Endothelial cell of umbilical vein (primary cell): ENCODE measurements around the gene CACNA2D3. TPM values are rescaled to one million over a fixed set of nuclear protein-coding genes. Genes with fewer than 3 reads are reported as not detected.

Source experiments
- BruUV-seq: library from RNA; stranded (reverse); fragments of 400-500 nt; replicated peaks from 2 replicates; lab custom pipeline; 2021; lab: Mats Ljungman, UMichigan
- CTCF ChIA-PET: fragments of 300-600, 350-600 bp; sonication (Branson Sonifier 250); formaldehyde crosslinking; loops from one replicate; lab custom pipeline; 2021; ENCODE audit warnings: antibody characterized with exemption, inconsistent platforms; lab: Charles Lee
- POLR2A ChIA-PET: fragments of 300-600, 350-600 bp; sonication (Branson Sonifier 250); formaldehyde crosslinking; loops from one replicate; lab custom pipeline; 2021; ENCODE audit warnings: antibody characterized with exemption, inconsistent platforms; lab: Charles Lee
- DNase-seq: peaks from one replicate; pipeline ENCODE4 v3.0.0-alpha.2; 2011; ENCODE audit warnings: low read depth, low spot score
- FAIRE-seq: peaks from 2 replicates; lab custom pipeline; 2011; peaks lifted over from hg19 to GRCh38; lab: Jason Lieb, UNC
- H2AFZ ChIP-seq: 2 replicates; pipeline ENCODE4 v1.6.0; 2012; ENCODE audit warnings: low read depth, low read length, control low read depth, inconsistent platforms
- H3K27ac ChIP-seq: 2 replicates; pipeline ENCODE4 v1.5.1; 2011; ENCODE audit warnings: low read depth, mild to moderate bottlenecking, control low read depth, low read length, moderate library complexity; ENCODE audit not compliant: insufficient read depth
- H3K27me3 ChIP-seq, 2 experiments: 2 replicates each; pipeline versions ENCODE4 v1.6.0 to v1.6.1; 2011; ENCODE audit warnings: low read length in 2 of 2, mixed read lengths in 1 of 2; ENCODE audit not compliant: control insufficient read depth in 2 of 2, insufficient read depth in 2 of 2
- H3K36me3 ChIP-seq, 2 experiments: 2 replicates in 1 of 2; 3 replicates in 1 of 2; pipeline ENCODE4 v1.5.1; 2011; ENCODE audit warnings: low read length in 2 of 2, mild to moderate bottlenecking in 1 of 2, moderate library complexity in 1 of 2; ENCODE audit not compliant: control insufficient read depth in 2 of 2, insufficient read depth in 2 of 2; ENCODE audit errors: extremely low read depth in 1 of 2
- H3K4me1 ChIP-seq: 3 replicates; pipeline ENCODE4 v1.5.1; 2011; ENCODE audit warnings: mild to moderate bottlenecking, low read length; ENCODE audit not compliant: control insufficient read depth, insufficient read depth; ENCODE audit errors: extremely low read depth
- H3K4me2 ChIP-seq: 2 replicates; pipeline ENCODE4 v1.6.1; 2011; ENCODE audit warnings: low read length, control low read depth, mixed read lengths; ENCODE audit not compliant: insufficient read depth
- H3K4me3 ChIP-seq, 3 experiments: fragments of 200-600 bp in 1 of 3; sonication (generic), shearing (Covaris generic) in 1 of 3; replicated peaks in 1 of 3; 2 replicates each; pipeline ENCODE4 v1.5.1; 2011 to 2016; ENCODE audit warnings: control low read depth in 3 of 3, low read length in 3 of 3, mild to moderate bottlenecking in 2 of 3, inconsistent platforms in 1 of 3, low read depth in 1 of 3, moderate library complexity in 1 of 3; ENCODE audit not compliant: insufficient read depth in 1 of 3
- H3K79me2 ChIP-seq: 2 replicates; pipeline ENCODE4 v1.6.0; 2012; ENCODE audit warnings: low read length, inconsistent platforms; ENCODE audit not compliant: control insufficient read depth, insufficient read depth
- H3K9ac ChIP-seq: replicated peaks from 2 replicates; pipeline ENCODE3; 2011; ENCODE audit warnings: low read length, control low read depth; ENCODE audit not compliant: insufficient read depth; ENCODE audit errors: extremely low read depth
- H3K9me1 ChIP-seq: replicated peaks from 3 replicates; pipeline ENCODE4 v1.6.0; 2011; ENCODE audit warnings: mild to moderate bottlenecking, low read length; ENCODE audit not compliant: control insufficient read depth, insufficient read depth; ENCODE audit errors: extremely low read depth
- H3K9me3 ChIP-seq: replicated peaks from 2 replicates; pipeline ENCODE4 v1.5.1; 2012; ENCODE audit warnings: low read length, inconsistent platforms; ENCODE audit not compliant: control insufficient read depth, insufficient read depth
- H4K20me1 ChIP-seq: replicated peaks from 2 replicates; pipeline ENCODE3; 2011; ENCODE audit warnings: mild to moderate bottlenecking, low read length; ENCODE audit not compliant: control insufficient read depth, insufficient read depth; ENCODE audit errors: extremely low read depth
- CTCF ChIP-seq, 2 donors: IDR thresholded peaks; 1 replicate in 1 of 2; 2 replicates in 1 of 2; pipeline ENCODE4 v1.5.1; 2011; ENCODE audit warnings: low read length in 2 of 2, mild to moderate bottlenecking in 2 of 2, moderate library complexity in 2 of 2, control low read depth in 1 of 2, inconsistent platforms in 1 of 2, low read depth in 1 of 2; ENCODE audit not compliant: insufficient read depth in 1 of 2; ENCODE audit errors: extremely low read depth in 1 of 2
- FOS ChIP-seq: IDR thresholded peaks from 2 replicates; pipeline ENCODE4 v1.6.1; 2011; ENCODE audit warnings: mild to moderate bottlenecking, low read length, moderate library complexity, borderline replicate concordance; ENCODE audit not compliant: insufficient read depth
- GATA2 ChIP-seq: IDR thresholded peaks from 2 replicates; pipeline ENCODE4 v1.7.0; 2011; ENCODE audit warnings: low read depth, mild to moderate bottlenecking, moderate library complexity, mixed read lengths, low read length; ENCODE audit not compliant: insufficient read length, insufficient read depth
- JUN ChIP-seq: IDR thresholded peaks from 2 replicates; pipeline ENCODE4 v1.6.1; 2011; ENCODE audit warnings: borderline replicate concordance, low read depth; ENCODE audit not compliant: insufficient read length, insufficient read depth
- MAX ChIP-seq: IDR thresholded peaks from 2 replicates; pipeline ENCODE4 v1.6.1; 2011; ENCODE audit not compliant: insufficient read depth, insufficient read length
- POLR2A ChIP-seq: IDR thresholded peaks from 2 replicates; pipeline ENCODE4 v1.6.1; 2012; ENCODE audit warnings: low read depth, mild to moderate bottlenecking, control low read depth, low read length
- POLR2AphosphoS5 ChIP-seq: IDR thresholded peaks from 2 replicates; pipeline ENCODE4 v1.6.1; 2012; ENCODE audit warnings: low read depth, mild to moderate bottlenecking, control low read depth, low read length, moderate library complexity; ENCODE audit not compliant: insufficient read depth
- dilution Hi-C: fragments of 300-500 bp; cut with MboI; formaldehyde crosslinking; loops from one replicate; pipeline ENCODE4 v1.15.0; 2019; ENCODE audit warnings: low sequenced_read_pairs; ENCODE audit not compliant: extremely low pct_ligation_motif_present
- intact Hi-C: fragments of 100-400 bp; cut with micrococcal nuclease; formaldehyde crosslinking; loops from one replicate; pipeline ENCODE4 v1.10.0; 2022
- polyA plus RNA-seq, 4 experiments: library from polyadenylated mRNA; depleted of rRNA in 3 of 4; stranded (reverse) in 3 of 4; unstranded in 1 of 4; fragments of >200 nt; gene quantifications; 2 replicates each; pipeline versions ENCODE4 v1.2.1 to v1.2.3, GENCODE V29; 2011 to 2012; ENCODE audit warnings: missing spikeins in 1 of 4
- total RNA-seq: library from RNA; stranded (reverse); gene quantifications from 2 replicates; pipeline ENCODE4 v1.2.3, GENCODE V29; 2021

Gene CACNA2D3
- total and polyA plus RNA-seq, 2 donors (not counting 3 experiments of a cell fraction or from before 2014, with no cell fraction given): not detected

- CTCF ChIA-PET: no interaction called here
- BruUV-seq: no TSS peak
- FAIRE-seq (no peak), DNase-seq (no peak)
- no peak overlapping the region for H3K27ac ChIP-seq
- no peaks in the 10 kb centered on the region for H3K79me2 ChIP-seq
- no peak overlapping the region for H3K4me3 ChIP-seq
- intact Hi-C loops: no loop called here
- no peak overlapping the region for H2AFZ ChIP-seq
- H3K27me3 ChIP-seq: no peaks in the 10 kb centered on the region
- TF ChIP-seq POLR2A: no peak
- no peak for TF ChIP-seq CTCF (IDR thresholded peaks at IDR 0.05; ENCODE audit: extremely low read depth in 1 of 2, insufficient read depth in 1 of 2, low read depth in 1 of 2, low read length in 2 of 2)
- TF ChIP-seq GATA2: no peak
- TF ChIP-seq MAX: no peak
- no peak for TF ChIP-seq JUN
- no peak for TF ChIP-seq FOS
- no peak for TF ChIP-seq POLR2AphosphoS5
- no peak overlapping the region for H3K4me2 ChIP-seq
- no peaks in the 10 kb centered on the region for H4K20me1 ChIP-seq
- H3K9me1 ChIP-seq: no peaks in the 10 kb centered on the region
- no peak overlapping the region for H3K9ac ChIP-seq
- POLR2A ChIA-PET: no interaction called here
- H3K36me3 ChIP-seq: no peaks in the 10 kb centered on the region
- dilution Hi-C loops: no loop called here
- peaks cover 4% of the 10 kb centered on the region for H3K9me3 ChIP-seq
- H3K4me1 ChIP-seq: no peaks in the 10 kb centered on the region
These were observed 759.9 kb downstream of the CACNA2D3 start for GRCh38 chr3:54882129-54882833.
